Prostate gland (tissue), 2 donors: ENCODE data around the gene KLHL1.

ENCODE experiments used
- POLR2AphosphoS5 ChIP-seq: sonication (generic); formaldehyde crosslinking; IDR thresholded peaks from one replicate; pipeline ENCODE4 v1.6.1; 2017; ENCODE audit warnings: antibody characterized with exemption
- TF ChIP-seq, protein P1 (sequence below), 4 experiments: fragments of 200-600 bp in 2 of 4; fragments of 450-650 bp in 2 of 4; sonication (generic) in 2 of 4; IDR thresholded peaks; 1 replicate in 3 of 4; 2 replicates in 1 of 4; pipeline ENCODE4 v1.5.1; 2016 to 2019; ENCODE audit warnings: antibody characterized with exemption in 4 of 4, mild to moderate bottlenecking in 2 of 4, moderate library complexity in 2 of 4

DNA sequence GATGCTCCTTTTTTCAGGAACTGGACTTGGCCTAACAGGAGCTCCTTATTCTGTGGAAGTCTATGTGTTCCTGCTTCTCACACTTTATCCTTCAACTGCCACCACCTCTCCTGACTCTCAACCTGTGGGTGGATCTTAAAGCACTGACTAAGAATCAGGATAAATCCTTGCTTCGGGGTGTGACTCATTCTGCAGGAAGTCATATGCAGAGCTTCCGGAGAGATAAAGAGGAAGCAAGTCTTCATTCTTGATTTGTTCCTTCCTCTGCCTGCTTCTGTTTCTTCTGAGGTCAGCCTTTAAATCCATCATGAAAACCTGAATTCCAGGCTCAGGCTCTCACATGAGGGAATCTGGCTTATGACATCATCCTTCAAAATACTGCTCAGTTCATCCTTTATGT, 137.7 kb downstream of the KLHL1 start:
- TF ChIP-seq, protein P1, sequence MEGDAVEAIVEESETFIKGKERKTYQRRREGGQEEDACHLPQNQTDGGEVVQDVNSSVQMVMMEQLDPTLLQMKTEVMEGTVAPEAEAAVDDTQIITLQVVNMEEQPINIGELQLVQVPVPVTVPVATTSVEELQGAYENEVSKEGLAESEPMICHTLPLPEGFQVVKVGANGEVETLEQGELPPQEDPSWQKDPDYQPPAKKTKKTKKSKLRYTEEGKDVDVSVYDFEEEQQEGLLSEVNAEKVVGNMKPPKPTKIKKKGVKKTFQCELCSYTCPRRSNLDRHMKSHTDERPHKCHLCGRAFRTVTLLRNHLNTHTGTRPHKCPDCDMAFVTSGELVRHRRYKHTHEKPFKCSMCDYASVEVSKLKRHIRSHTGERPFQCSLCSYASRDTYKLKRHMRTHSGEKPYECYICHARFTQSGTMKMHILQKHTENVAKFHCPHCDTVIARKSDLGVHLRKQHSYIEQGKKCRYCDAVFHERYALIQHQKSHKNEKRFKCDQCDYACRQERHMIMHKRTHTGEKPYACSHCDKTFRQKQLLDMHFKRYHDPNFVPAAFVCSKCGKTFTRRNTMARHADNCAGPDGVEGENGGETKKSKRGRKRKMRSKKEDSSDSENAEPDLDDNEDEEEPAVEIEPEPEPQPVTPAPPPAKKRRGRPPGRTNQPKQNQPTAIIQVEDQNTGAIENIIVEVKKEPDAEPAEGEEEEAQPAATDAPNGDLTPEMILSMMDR (IDR thresholded peaks at IDR 0.05), result no peak
- TF ChIP-seq POLR2AphosphoS5, result no peak
